Measurements from ENCODE around the gene CCDC134.

Gene CCDC134

GRCh38 chr22:41812805-41813545, 12.5 kb downstream of the CCDC134 start:
- no peak overlapping the region for H3K9ac ChIP-seq (ENCODE audit: low read depth in 1 of 2, low read length in 2 of 2)
- no peaks in the 10 kb centered on the region for H3K9me3 ChIP-seq (ENCODE audit: control insufficient read depth in 1 of 2, low read length in 2 of 2)
- H3K27ac ChIP-seq (ENCODE audit: low read depth, low read length), result no peak overlapping the region
- H3K27me3 ChIP-seq (ENCODE audit: control insufficient read depth in 1 of 2, insufficient read depth in 2 of 2, low read length in 2 of 2), result no peaks in the 10 kb centered on the region
- H3K36me3 ChIP-seq (ENCODE audit: control insufficient read depth in 1 of 2, insufficient read depth in 2 of 2, low read length in 2 of 2), result peaks cover 21 to 47% of the 10 kb centered on the region in 2 donors
- H3K4me3 ChIP-seq (ENCODE audit: low read depth in 1 of 2, low read length in 2 of 2), result no peak overlapping the region
- H3K4me1 ChIP-seq (ENCODE audit: control insufficient read depth in 1 of 2, insufficient read depth in 2 of 2, low read length in 2 of 2), result no peaks in the 10 kb centered on the region

- Histone ChIP-seq H3K4me1 (ENCODE audit: control insufficient read depth in 1 of 2, insufficient read depth in 2 of 2, low read length in 2 of 2) (no peaks in the 10 kb centered on the region), H3K27ac (ENCODE audit: low read depth, low read length) (no peak overlapping the region), H3K9ac (ENCODE audit: low read depth in 1 of 2, low read length in 2 of 2) (no peak overlapping the region), H3K4me3 (ENCODE audit: low read depth in 1 of 2, low read length in 2 of 2) (no peak overlapping the region), H3K27me3 (ENCODE audit: control insufficient read depth in 1 of 2, insufficient read depth in 2 of 2, low read length in 2 of 2) (no peaks in the 10 kb centered on the region), H3K36me3 (ENCODE audit: control insufficient read depth in 1 of 2, insufficient read depth in 2 of 2, low read length in 2 of 2) (peaks cover 19 to 47% of the 10 kb centered on the region in 2 donors), H3K9me3 (ENCODE audit: control insufficient read depth in 1 of 2, low read length in 2 of 2) (no peaks in the 10 kb centered on the region)
These were observed 13.4 kb downstream of the CCDC134 start for GRCh38 chr22:41813726-41814410.

- Histone ChIP-seq H3K9ac (ENCODE audit: low read depth in 1 of 2, low read length in 2 of 2) (no peak overlapping the region), H3K27me3 (ENCODE audit: control insufficient read depth in 1 of 2, insufficient read depth in 2 of 2, low read length in 2 of 2) (no peaks in the 10 kb centered on the region), H3K27ac (ENCODE audit: low read depth, low read length) (no peak overlapping the region), H3K9me3 (ENCODE audit: control insufficient read depth in 1 of 2, low read length in 2 of 2) (no peaks in the 10 kb centered on the region), H3K36me3 (ENCODE audit: control insufficient read depth in 1 of 2, insufficient read depth in 2 of 2, low read length in 2 of 2) (peaks cover 12 to 44% of the 10 kb centered on the region in 2 donors), H3K4me1 (ENCODE audit: control insufficient read depth in 1 of 2, insufficient read depth in 2 of 2, low read length in 2 of 2) (no peaks in the 10 kb centered on the region), H3K4me3 (ENCODE audit: low read depth in 1 of 2, low read length in 2 of 2) (no peak overlapping the region)
These were observed 15.2 kb downstream of the CCDC134 start for GRCh38 chr22:41815716-41816115.

DNA sequence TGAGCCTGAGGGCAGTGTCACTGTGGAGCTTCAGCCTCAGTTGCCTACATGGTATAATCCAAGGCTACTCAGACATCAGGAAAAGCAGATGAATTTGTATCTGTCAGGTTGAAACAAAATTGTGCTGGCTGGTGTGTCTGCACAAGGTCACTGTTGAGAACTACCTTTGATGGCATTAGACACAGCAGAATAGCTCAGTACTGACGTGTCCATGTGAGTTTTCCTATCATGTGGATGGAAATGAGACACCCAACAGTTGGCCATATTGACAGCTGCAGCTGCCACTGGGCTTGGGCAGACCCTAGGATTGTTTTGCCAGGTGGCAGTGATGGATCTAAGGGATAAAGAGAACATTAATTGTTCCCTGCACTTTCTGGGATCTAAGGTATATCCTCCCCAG, 15.8 kb downstream of the CCDC134 start:
- no peaks in the 10 kb centered on the region for H3K4me1 ChIP-seq (ENCODE audit: control insufficient read depth in 1 of 2, insufficient read depth in 2 of 2, low read length in 2 of 2)
- H3K9ac ChIP-seq (ENCODE audit: low read depth in 1 of 2, low read length in 2 of 2), result no peak overlapping the region
- no peak overlapping the region for H3K4me3 ChIP-seq (ENCODE audit: low read depth in 1 of 2, low read length in 2 of 2)
- peaks cover 8 to 42% of the 10 kb centered on the region in 2 donors for H3K36me3 ChIP-seq (ENCODE audit: control insufficient read depth in 1 of 2, insufficient read depth in 2 of 2, low read length in 2 of 2)
- no peaks in the 10 kb centered on the region for H3K27me3 ChIP-seq (ENCODE audit: control insufficient read depth in 1 of 2, insufficient read depth in 2 of 2, low read length in 2 of 2)
- no peaks in the 10 kb centered on the region for H3K9me3 ChIP-seq (ENCODE audit: control insufficient read depth in 1 of 2, low read length in 2 of 2)
- H3K27ac ChIP-seq (ENCODE audit: low read depth, low read length), result no peak overlapping the region

- H3K27ac ChIP-seq (ENCODE audit: low read depth, low read length), result no peak overlapping the region
- H3K4me1 ChIP-seq (ENCODE audit: control insufficient read depth in 1 of 2, insufficient read depth in 2 of 2, low read length in 2 of 2), result no peaks in the 10 kb centered on the region
- no peaks in the 10 kb centered on the region for H3K9me3 ChIP-seq (ENCODE audit: control insufficient read depth in 1 of 2, low read length in 2 of 2)
- no peak overlapping the region for H3K9ac ChIP-seq (ENCODE audit: low read depth in 1 of 2, low read length in 2 of 2)
- no peaks in the 10 kb centered on the region for H3K27me3 ChIP-seq (ENCODE audit: control insufficient read depth in 1 of 2, insufficient read depth in 2 of 2, low read length in 2 of 2)
- H3K4me3 ChIP-seq (ENCODE audit: low read depth in 1 of 2, low read length in 2 of 2), result no peak overlapping the region
- peaks cover 8 to 38% of the 10 kb centered on the region in 2 donors for H3K36me3 ChIP-seq (ENCODE audit: control insufficient read depth in 1 of 2, insufficient read depth in 2 of 2, low read length in 2 of 2)
These were observed 16.4 kb downstream of the CCDC134 start for GRCh38 chr22:41816871-41817270.

- Histone ChIP-seq H3K27me3 (ENCODE audit: control insufficient read depth in 1 of 2, insufficient read depth in 2 of 2, low read length in 2 of 2) (no peaks in the 10 kb centered on the region), H3K4me1 (ENCODE audit: control insufficient read depth in 1 of 2, insufficient read depth in 2 of 2, low read length in 2 of 2) (no peaks in the 10 kb centered on the region), H3K27ac (ENCODE audit: low read depth, low read length) (no peak overlapping the region), H3K9ac (ENCODE audit: low read depth in 1 of 2, low read length in 2 of 2) (no peak overlapping the region), H3K36me3 (ENCODE audit: control insufficient read depth in 1 of 2, insufficient read depth in 2 of 2, low read length in 2 of 2) (peaks cover 8 to 33% of the 10 kb centered on the region in 2 donors), H3K9me3 (ENCODE audit: control insufficient read depth in 1 of 2, low read length in 2 of 2) (no peaks in the 10 kb centered on the region), H3K4me3 (ENCODE audit: low read depth in 1 of 2, low read length in 2 of 2) (no peak overlapping the region)
These were observed 17.5 kb downstream of the CCDC134 start for GRCh38 chr22:41818011-41818410.

- Histone ChIP-seq H3K4me3 (ENCODE audit: low read depth in 1 of 2, low read length in 2 of 2) (no peak overlapping the region), H3K27me3 (ENCODE audit: control insufficient read depth in 1 of 2, insufficient read depth in 2 of 2, low read length in 2 of 2) (no peaks in the 10 kb centered on the region), H3K36me3 (ENCODE audit: control insufficient read depth in 1 of 2, insufficient read depth in 2 of 2, low read length in 2 of 2) (peaks cover 8 to 29% of the 10 kb centered on the region in 2 donors), H3K9ac (ENCODE audit: low read depth in 1 of 2, low read length in 2 of 2) (no peak overlapping the region), H3K27ac (ENCODE audit: low read depth, low read length) (no peak overlapping the region), H3K4me1 (ENCODE audit: control insufficient read depth in 1 of 2, insufficient read depth in 2 of 2, low read length in 2 of 2) (no peaks in the 10 kb centered on the region), H3K9me3 (ENCODE audit: control insufficient read depth in 1 of 2, low read length in 2 of 2) (no peaks in the 10 kb centered on the region)
These were observed 18.1 kb downstream of the CCDC134 start for GRCh38 chr22:41818596-41818995.

DNA sequence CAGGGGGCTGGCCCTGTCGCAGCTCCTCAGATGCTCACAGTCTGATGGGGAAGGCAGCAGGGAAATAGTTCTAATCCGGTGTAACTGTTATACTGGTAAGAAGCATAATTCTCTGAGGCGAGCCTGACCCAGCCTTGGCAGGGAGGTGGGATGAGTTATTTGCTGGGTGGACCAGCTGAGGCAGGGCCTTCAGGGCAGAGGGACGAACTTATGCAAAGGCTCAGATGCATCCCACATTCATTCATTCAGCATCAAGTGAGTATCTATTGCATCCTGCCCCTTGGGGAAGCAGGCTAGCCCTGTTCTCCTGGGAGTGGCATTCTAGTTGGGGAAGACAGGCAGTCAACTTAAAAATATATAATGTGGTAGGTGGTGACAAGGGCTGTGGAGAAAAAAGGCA, 18.8 kb downstream of the CCDC134 start:
- H3K27ac ChIP-seq (ENCODE audit: low read depth, low read length), result no peak overlapping the region

GRCh38 chr22:41820447-41820846, 20.0 kb downstream of the CCDC134 start:
- Histone ChIP-seq H3K36me3 (ENCODE audit: control insufficient read depth in 1 of 2, insufficient read depth in 2 of 2, low read length in 2 of 2) (peaks cover 5 to 31% of the 10 kb centered on the region in 2 donors), H3K4me3 (ENCODE audit: low read depth in 1 of 2, low read length in 2 of 2) (no peak overlapping the region), H3K27ac (ENCODE audit: low read depth, low read length) (no peak overlapping the region)

More for the DNA sequence above, 18.8 kb downstream of the CCDC134 start:
- Histone ChIP-seq H3K4me3 (ENCODE audit: low read depth in 1 of 2, low read length in 2 of 2) (no peak overlapping the region), H3K9me3 (ENCODE audit: control insufficient read depth in 1 of 2, low read length in 2 of 2) (no peaks in the 10 kb centered on the region), H3K36me3 (ENCODE audit: control insufficient read depth in 1 of 2, insufficient read depth in 2 of 2, low read length in 2 of 2) (peaks cover 5 to 29% of the 10 kb centered on the region in 2 donors), H3K4me1 (ENCODE audit: control insufficient read depth in 1 of 2, insufficient read depth in 2 of 2, low read length in 2 of 2) (no peaks in the 10 kb centered on the region), H3K9ac (ENCODE audit: low read depth in 1 of 2, low read length in 2 of 2) (no peak overlapping the region), H3K27me3 (ENCODE audit: control insufficient read depth in 1 of 2, insufficient read depth in 2 of 2, low read length in 2 of 2) (no peaks in the 10 kb centered on the region)

GRCh38 chr22:41821471-41822316, 21.2 kb downstream of the CCDC134 start:
- H3K27me3 ChIP-seq (ENCODE audit: control insufficient read depth in 1 of 2, insufficient read depth in 2 of 2, low read length in 2 of 2), result no peaks in the 10 kb centered on the region
- no peaks in the 10 kb centered on the region for H3K9me3 ChIP-seq (ENCODE audit: control insufficient read depth in 1 of 2, low read length in 2 of 2)
- H3K4me3 ChIP-seq (ENCODE audit: low read depth in 1 of 2, low read length in 2 of 2), result no peak overlapping the region
- peaks cover 0 to 33% of the 10 kb centered on the region in 2 donors for H3K36me3 ChIP-seq (ENCODE audit: control insufficient read depth in 1 of 2, insufficient read depth in 2 of 2, low read length in 2 of 2)
- H3K27ac ChIP-seq (ENCODE audit: low read depth, low read length), result no peak overlapping the region
- no peak overlapping the region for H3K9ac ChIP-seq (ENCODE audit: low read depth in 1 of 2, low read length in 2 of 2)
- peaks cover 8 to 18% of the 10 kb centered on the region in 2 donors for H3K4me1 ChIP-seq (ENCODE audit: control insufficient read depth in 1 of 2, insufficient read depth in 2 of 2, low read length in 2 of 2)

More at GRCh38 chr22:41820447-41820846, 20.0 kb downstream of the CCDC134 start:
- Histone ChIP-seq H3K27me3 (ENCODE audit: control insufficient read depth in 1 of 2, insufficient read depth in 2 of 2, low read length in 2 of 2) (no peaks in the 10 kb centered on the region), H3K9ac (ENCODE audit: low read depth in 1 of 2, low read length in 2 of 2) (no peak overlapping the region), H3K9me3 (ENCODE audit: control insufficient read depth in 1 of 2, low read length in 2 of 2) (no peaks in the 10 kb centered on the region), H3K4me1 (ENCODE audit: control insufficient read depth in 1 of 2, insufficient read depth in 2 of 2, low read length in 2 of 2) (peaks cover 0 to 7% of the 10 kb centered on the region in 2 donors)

All from duodenal mucosa (tissue), 2 donors.